Skeletal muscle cell (primary cell): ENCODE data around the gene TRAPPC4.
"Not testable (repeated sequence)": the region's sequence is repeated elsewhere in the genome, so short reads cannot be mapped to it uniquely, and the experiment has no call there.

ENCODE experiments used
- DNase-seq: peaks from one replicate; pipeline ENCODE4 v3.0.0-alpha.2; 2010; ENCODE audit warnings: low read depth
- H3K4me3 ChIP-seq: 2 replicates; pipeline ENCODE4 v1.5.1; 2011; ENCODE audit warnings: low read depth, mild to moderate bottlenecking, control low read depth, low read length, moderate library complexity

TRAPPC4 gene

DNA sequence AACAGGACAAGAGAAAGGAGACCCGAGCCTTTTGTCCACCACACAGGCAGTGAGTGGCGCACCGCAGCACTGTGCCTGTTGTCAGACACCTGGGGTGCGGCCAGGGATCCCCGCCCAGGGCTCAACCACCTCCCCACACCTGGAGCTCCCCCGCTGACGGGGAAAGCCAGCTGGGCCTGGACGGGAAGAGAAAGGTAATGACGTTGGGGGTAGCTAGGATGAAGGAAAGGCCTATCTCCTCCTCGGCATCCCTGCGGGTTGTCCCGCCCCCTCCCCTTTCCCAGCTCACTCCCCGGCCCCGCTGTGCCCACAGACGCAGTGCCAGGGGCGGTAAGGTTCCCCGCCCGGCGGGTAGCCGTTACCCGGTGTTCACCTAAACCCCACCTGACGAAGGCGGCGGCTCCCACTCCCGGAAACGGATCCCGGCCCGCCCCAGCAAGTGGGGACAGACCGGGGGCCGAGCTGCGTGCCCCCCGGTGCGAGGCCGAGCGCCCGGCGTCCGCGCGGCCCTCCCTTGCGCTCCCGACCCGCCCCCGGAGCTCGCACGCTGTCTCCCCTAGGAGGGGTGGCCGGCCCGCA, 37.9 kb downstream of the TRAPPC4 start:
- H3K4me3 ChIP-seq = peak overlapping the region; percentile 87
- no peak for DNase-seq

GRCh38 chr11:119057000-119057769, 38.6 kb downstream of the TRAPPC4 start, which contains the start of gene HYOU1:
Gene HYOU1, minus strand, starts transcription at chr11:119057205. Its CDS starts 1,045 bp downstream, at chr11:119056160.
- peak within 1 kb of the TSS; percentile 87 for H3K4me3 ChIP-seq
- DNase-seq = peak; percentile 84

- not testable (repeated sequence) for DNase-seq, H3K4me3 ChIP-seq
Measured at GRCh38 chr11:119059128-119059527, 40.6 kb downstream of the TRAPPC4 start.

DNA sequence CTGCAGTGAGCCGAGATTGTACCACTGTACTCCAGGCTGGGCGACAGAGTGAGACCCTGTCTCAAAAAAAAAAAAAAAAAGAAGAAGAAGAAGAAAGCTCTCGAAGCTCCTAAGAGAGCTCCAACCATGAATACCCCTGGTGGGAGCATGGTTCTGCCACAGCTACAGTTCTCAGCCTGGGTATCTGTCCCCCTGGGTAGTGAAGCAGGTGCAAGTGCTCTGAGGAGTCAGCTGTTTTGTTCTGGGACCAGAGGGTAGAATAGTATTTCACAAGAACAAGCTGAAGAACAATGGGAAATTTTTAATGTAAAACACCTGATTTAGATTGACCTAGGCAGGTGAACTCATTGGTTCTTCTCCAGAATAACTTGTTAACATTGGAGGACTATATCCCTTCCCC, 42.7 kb downstream of the TRAPPC4 start:
- no peak for DNase-seq
- H3K4me3 ChIP-seq = no peak overlapping the region

DNA sequence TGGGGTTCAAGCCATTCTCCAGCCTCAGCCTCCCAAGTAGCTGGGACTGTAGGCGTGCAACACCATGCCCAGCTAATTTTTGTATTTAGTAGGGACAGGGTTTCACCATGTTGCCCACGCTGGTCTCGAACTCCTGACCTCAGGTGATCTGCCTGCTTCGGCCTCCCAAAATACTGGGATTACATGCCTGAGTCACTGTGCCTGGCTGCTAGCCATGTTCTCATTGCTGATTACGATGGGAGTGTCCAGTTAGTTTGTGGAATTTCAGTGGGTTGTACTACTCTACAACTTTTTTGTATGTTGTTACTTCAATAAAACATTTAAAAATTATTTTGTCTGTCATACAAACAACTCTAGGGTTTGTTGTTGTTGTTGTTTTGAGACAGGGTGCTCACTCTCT, 44.2 kb downstream of the TRAPPC4 start:
- no peak for DNase-seq
- H3K4me3 ChIP-seq = no peak overlapping the region

GRCh38 chr11:119065369-119065768, 46.8 kb downstream of the TRAPPC4 start:
- DNase-seq = no peak
- H3K4me3 ChIP-seq = no peak overlapping the region

DNA sequence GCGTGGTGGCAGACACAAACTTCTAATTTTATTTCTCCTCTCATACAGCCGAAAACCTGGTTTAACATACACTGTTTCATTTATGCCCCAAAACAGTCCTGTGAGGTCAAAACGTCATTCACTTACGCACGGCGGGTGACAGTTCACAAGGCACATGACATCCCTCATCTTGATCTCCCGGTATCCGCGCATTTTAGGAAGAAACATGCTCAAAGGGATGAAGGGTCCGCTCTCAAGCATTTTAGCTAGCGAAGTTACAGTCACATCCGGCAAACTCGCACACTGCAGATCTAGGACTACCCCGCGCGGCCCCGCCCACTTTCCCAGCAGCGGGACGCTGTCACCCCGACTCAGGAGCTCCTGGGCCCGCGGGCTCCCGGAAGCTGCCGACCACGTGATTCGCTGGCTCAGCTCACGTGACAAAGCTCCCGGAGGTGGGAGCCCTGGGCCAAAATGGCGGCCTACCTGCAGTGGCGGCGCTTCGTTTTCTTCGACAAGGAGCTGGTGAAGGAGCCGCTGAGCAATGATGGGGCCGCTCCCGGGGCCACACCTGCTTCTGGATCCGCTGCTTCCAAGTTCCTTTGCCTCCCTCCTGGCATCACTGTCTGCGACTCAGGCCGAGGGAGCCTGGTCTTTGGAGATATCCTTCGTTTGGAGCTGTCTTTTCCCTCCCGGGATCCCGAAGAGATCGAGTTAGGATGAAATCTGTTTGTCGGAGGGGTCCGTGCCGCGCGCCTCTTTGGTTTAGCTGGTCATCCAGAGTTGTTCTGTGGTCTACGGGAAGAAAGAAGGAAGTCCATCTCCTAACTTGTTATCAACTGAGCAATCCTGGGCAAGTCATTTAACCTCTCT, 49.0 kb downstream of the TRAPPC4 start, which contains the start of gene VPS11:
TSS of gene VPS11 (plus strand) at position 448 of the 852 bp plus-strand sequence. CDS start at position 454, 6 bp downstream.
- peak within 1 kb of the TSS; percentile 83 for H3K4me3 ChIP-seq

More for the DNA sequence above, 49.0 kb downstream of the TRAPPC4 start, which contains the start of gene VPS11:
- DNase-seq = peak; percentile 78
